Measurements from ENCODE around the gene GNB3. TPM values are rescaled to one million over a fixed set of nuclear protein-coding genes. Genes with fewer than 3 reads are reported as not detected.
"Not testable (repeated sequence)": the region's sequence is repeated elsewhere in the genome, so short reads cannot be mapped to it uniquely, and the experiment has no call there.

The GNB3 gene
- total RNA-seq, 1 donor from 2014 or later: 22.2 TPM

DNA sequence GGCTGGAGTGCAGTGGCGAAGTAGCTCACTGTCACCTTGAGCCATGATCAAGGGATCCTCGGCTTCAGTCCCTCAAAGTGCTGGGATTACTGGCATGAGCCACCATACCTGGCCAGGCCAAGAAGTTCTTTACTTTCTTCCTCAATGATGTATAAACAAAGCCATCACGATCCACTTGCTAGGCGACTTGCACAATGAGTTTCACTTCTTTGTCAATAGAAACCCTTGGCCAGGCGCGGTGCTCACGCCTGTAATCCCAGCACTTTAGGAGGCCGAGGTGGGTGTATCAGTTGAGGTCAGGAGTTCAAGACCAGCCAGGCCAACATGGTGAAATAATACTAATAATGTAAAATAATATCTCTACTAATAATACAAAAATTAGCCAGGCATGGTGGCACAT is 46.7 kb downstream of the GNB3 start:
- no peaks in the 10 kb centered on the region for H3K27me3 Mint-ChIP-seq (ENCODE audit: low read depth)
- H3K4me3 Mint-ChIP-seq: no peak overlapping the region
- TF ChIP-seq, protein P1, sequence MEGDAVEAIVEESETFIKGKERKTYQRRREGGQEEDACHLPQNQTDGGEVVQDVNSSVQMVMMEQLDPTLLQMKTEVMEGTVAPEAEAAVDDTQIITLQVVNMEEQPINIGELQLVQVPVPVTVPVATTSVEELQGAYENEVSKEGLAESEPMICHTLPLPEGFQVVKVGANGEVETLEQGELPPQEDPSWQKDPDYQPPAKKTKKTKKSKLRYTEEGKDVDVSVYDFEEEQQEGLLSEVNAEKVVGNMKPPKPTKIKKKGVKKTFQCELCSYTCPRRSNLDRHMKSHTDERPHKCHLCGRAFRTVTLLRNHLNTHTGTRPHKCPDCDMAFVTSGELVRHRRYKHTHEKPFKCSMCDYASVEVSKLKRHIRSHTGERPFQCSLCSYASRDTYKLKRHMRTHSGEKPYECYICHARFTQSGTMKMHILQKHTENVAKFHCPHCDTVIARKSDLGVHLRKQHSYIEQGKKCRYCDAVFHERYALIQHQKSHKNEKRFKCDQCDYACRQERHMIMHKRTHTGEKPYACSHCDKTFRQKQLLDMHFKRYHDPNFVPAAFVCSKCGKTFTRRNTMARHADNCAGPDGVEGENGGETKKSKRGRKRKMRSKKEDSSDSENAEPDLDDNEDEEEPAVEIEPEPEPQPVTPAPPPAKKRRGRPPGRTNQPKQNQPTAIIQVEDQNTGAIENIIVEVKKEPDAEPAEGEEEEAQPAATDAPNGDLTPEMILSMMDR (conservative IDR thresholded peaks at IDR 0.05): no peak
- DNase-seq (ENCODE audit: low read depth, low spot score): no peak
- peaks cover 5% of the 10 kb centered on the region for H3K36me3 Mint-ChIP-seq (ENCODE audit: low read depth)
- no peak overlapping the region for H3K27ac Mint-ChIP-seq (ENCODE audit: unreplicated experiment)
- H3K9me3 Mint-ChIP-seq: no peaks in the 10 kb centered on the region
- peaks cover 29% of the 10 kb centered on the region for H3K4me1 Mint-ChIP-seq

DNA sequence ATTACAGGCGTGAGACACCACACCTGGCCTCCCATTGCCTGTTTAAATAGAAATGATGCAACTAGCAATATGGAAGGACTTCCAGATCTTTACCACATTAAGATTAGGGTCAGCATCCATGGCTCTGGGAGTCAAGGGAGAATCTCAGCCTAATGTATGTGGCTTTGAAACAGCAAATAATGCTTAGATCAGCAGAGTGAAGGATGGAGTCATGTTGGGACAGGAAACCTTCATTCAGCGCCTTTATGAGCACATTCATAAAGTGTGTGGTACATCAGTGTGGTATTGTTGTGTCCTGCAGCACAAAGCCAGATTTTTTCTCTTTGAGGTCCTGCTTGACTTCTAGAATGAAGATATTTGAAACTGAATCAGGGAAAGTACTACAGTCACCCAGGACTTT is 47.6 kb downstream of the GNB3 start:
- H3K4me1 Mint-ChIP-seq: peaks cover 32% of the 10 kb centered on the region
- H3K27ac Mint-ChIP-seq (ENCODE audit: unreplicated experiment): no peak overlapping the region
- no peaks in the 10 kb centered on the region for H3K9me3 Mint-ChIP-seq
- DNase-seq (ENCODE audit: low read depth, low spot score): no peak
- TF ChIP-seq, protein P1 (conservative IDR thresholded peaks at IDR 0.05): no peak
- H3K36me3 Mint-ChIP-seq (ENCODE audit: low read depth): peaks cover 5% of the 10 kb centered on the region
- no peaks in the 10 kb centered on the region for H3K27me3 Mint-ChIP-seq (ENCODE audit: low read depth)
- H3K4me3 Mint-ChIP-seq: peak overlapping the region; percentile 16

- not testable (repeated sequence) for H3K27ac Mint-ChIP-seq (ENCODE audit: unreplicated experiment); H3K4me3 Mint-ChIP-seq; H3K9me3 Mint-ChIP-seq
These were observed 48.1 kb downstream of the GNB3 start for GRCh38 chr12:6888794-6889193.

DNA sequence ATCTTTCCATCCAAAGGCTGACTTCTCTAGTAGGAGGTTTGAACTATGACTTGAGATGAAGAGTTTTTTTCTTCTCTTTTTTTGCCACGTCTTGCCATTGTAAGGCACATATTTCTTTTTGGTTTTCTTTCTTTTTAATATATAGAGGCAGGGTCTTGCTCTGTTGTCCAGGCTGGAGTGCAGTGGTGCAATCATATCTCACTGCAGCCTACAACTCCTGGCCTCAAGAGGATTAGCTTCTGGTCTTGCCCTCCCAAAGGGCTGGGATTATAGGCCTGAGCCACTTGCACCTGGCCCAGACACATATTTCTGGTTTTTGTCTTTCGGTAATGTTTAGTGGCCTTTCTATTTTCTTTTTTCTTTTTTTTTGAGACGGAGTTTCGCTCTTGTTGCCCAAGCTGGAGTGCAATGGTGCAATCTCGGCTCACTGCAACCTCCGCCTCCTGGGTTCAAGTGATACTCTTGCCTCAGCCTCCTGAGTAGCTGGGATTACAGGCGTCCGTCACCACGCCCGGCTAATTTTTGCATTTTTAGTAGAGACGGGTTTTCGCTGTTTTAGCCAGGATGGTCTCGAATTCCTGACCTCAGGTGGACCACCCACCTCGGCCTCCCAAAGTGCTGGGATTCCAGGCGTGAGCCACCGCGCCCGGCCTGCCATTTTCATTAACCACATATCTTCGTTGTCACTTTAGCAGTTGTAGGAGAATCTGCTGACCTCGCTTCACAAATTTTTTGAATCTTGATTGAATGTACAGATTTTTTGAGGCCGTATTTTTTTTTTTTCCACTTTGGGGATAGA is 49.2 kb downstream of the GNB3 start:
- H3K27me3 Mint-ChIP-seq (ENCODE audit: low read depth); H3K36me3 Mint-ChIP-seq (ENCODE audit: low read depth); H3K9me3 Mint-ChIP-seq; DNase-seq (ENCODE audit: low read depth, low spot score): not testable (repeated sequence)
- Mint-ChIP-seq H3K4me3 (peak overlapping the region; percentile 84), H3K4me1 (peaks cover 32% of the 10 kb centered on the region), H3K27ac (ENCODE audit: unreplicated experiment) (peak overlapping the region; percentile 99)

More at GRCh38 chr12:6888794-6889193, 48.1 kb downstream of the GNB3 start:
- not testable (repeated sequence) for H3K27me3 Mint-ChIP-seq (ENCODE audit: low read depth); DNase-seq (ENCODE audit: low read depth, low spot score); H3K36me3 Mint-ChIP-seq (ENCODE audit: low read depth)
- peaks cover 32% of the 10 kb centered on the region for H3K4me1 Mint-ChIP-seq

DNA sequence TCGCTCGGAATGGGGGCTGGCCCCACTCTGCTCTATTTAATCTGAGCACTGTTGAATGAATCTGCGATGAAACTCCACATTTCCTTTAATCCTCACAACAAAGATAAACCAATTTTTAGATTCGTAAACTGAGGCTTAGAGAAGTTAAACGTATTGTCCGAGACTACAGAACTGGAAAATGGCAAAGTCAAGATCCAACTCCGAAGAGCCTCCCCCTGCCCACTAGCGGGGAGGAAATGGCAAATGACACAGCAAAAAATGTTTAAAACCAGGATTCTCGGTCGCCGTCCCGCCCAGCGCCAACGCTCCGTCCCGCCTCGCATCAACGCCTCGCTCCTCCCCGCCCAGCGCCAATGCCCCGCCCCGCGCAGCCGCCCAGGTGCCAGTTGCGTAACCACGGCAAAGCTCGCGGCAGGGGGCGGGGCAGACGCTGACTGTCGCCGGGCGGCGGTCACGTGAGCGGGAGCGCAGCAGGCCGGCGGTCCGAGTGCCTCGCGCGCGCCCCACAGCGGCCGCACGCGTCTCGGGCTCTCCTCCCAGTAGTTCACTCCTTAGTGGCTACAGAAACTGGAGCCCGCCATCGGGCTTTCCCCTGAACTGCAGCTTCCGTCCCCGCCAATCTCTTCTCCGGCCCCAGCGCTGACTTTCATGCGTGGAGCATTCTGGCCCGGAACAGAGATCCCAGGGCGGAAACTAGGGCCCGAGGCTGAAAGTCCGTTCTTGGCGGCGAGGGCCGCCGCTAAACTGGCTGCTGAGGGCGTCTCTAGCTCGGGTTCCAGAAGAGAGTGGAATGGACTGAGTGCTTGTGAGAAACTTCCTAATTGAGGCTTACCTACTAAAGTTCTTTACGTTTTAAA is 50.3 kb downstream of the GNB3 start:
- peaks cover 27% of the 10 kb centered on the region for H3K4me1 Mint-ChIP-seq
- DNase-seq (ENCODE audit: low read depth, low spot score): peak; percentile 99
- H3K4me3 Mint-ChIP-seq: peak overlapping the region; percentile 84
- no peaks in the 10 kb centered on the region for H3K27me3 Mint-ChIP-seq (ENCODE audit: low read depth)
- H3K36me3 Mint-ChIP-seq (ENCODE audit: low read depth): peaks cover 5% of the 10 kb centered on the region
- H3K27ac Mint-ChIP-seq (ENCODE audit: unreplicated experiment): peak overlapping the region; percentile 99
- TF ChIP-seq, protein P1 (conservative IDR thresholded peaks at IDR 0.05): peak; percentile 99
- peaks cover 1% of the 10 kb centered on the region for H3K9me3 Mint-ChIP-seq

DNA sequence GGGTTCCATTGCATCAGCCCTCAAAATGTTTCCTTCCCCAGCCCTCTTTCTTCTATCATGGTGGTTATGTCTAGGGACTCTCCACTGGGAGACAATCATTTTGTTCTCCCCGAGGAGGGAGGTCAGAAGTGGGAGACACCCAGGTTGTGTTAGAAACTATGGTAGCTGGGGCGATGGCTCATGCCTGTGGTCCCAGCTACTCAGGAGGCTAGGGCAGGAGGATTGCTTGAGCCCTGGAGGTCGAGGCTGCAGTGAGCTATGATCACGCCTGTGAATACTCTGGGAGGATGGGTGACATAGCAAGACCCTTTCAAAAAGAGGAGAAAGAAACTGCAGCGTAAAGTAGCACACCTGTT is 50.9 kb downstream of the GNB3 start:
- TF ChIP-seq, protein P1 (conservative IDR thresholded peaks at IDR 0.05): no peak
- peaks cover 4% of the 10 kb centered on the region for H3K9me3 Mint-ChIP-seq
- H3K4me1 Mint-ChIP-seq: peaks cover 23% of the 10 kb centered on the region

GRCh38 chr12:6892683-6893082 is 52.0 kb downstream of the GNB3 start:
- H3K27me3 Mint-ChIP-seq (ENCODE audit: low read depth); H3K9me3 Mint-ChIP-seq; H3K36me3 Mint-ChIP-seq (ENCODE audit: low read depth); DNase-seq (ENCODE audit: low read depth, low spot score); H3K27ac Mint-ChIP-seq (ENCODE audit: unreplicated experiment): not testable (repeated sequence)
- Mint-ChIP-seq H3K4me1 (peaks cover 23% of the 10 kb centered on the region), H3K4me3 (peak overlapping the region; percentile 72)

More for the DNA sequence above, 50.9 kb downstream of the GNB3 start:
- DNase-seq (ENCODE audit: low read depth, low spot score): no peak
- H3K36me3 Mint-ChIP-seq (ENCODE audit: low read depth): peaks cover 5% of the 10 kb centered on the region
- H3K4me3 Mint-ChIP-seq: peak overlapping the region; percentile 80
- peak overlapping the region; percentile 71 for H3K27ac Mint-ChIP-seq (ENCODE audit: unreplicated experiment)
- no peaks in the 10 kb centered on the region for H3K27me3 Mint-ChIP-seq (ENCODE audit: low read depth)
